SK-N-SH (cell line): Measurements from ENCODE around the gene BNC2. TPM values are rescaled to one million over a fixed set of nuclear protein-coding genes. Genes with fewer than 3 reads are reported as not detected.

Experiments
- CTCF ChIA-PET: fragments of 300-600, 350-600 bp; formaldehyde crosslinking; extraction: SDS; loops from one replicate; lab custom pipeline; 2021; lab: Yijun Ruan, JAX
- POLR2A ChIA-PET: fragments of 350-600 bp; sonication (Branson Sonifier 250); formaldehyde crosslinking; extraction: SDS; loops from one replicate; lab custom pipeline; 2020; ENCODE audit warnings: antibody characterized with exemption, inconsistent platforms; lab: Yijun Ruan, JAX
- DNase-seq: peaks from one replicate; pipeline ENCODE4 v3.0.0; 2012
- H2AFZ ChIP-seq: fragments of 200-600 bp; sonication (generic); 2 replicates; pipeline ENCODE4 v1.8.1; 2016; ENCODE audit warnings: antibody characterized with exemption, mild to moderate bottlenecking, low read depth
- H3F3A ChIP-seq: fragments of 200-600 bp; sonication (generic); replicated peaks from 2 replicates; pipeline ENCODE3; 2016; ENCODE audit warnings: antibody characterized with exemption, mild to moderate bottlenecking; ENCODE audit not compliant: insufficient read depth
- H3K27ac ChIP-seq, 2 experiments: fragments of 200-500 bp in 1 of 2; fragments of 200-600 bp in 1 of 2; sonication (Bioruptor generic) in 1 of 2; sonication (generic), shearing (Covaris generic) in 1 of 2; 2 replicates each; pipeline versions ENCODE4 v1.5.1 to v1.6.1; 2014 to 2016; ENCODE audit warnings: low read depth in 2 of 2, inconsistent platforms in 1 of 2, low read length in 1 of 2, mild to moderate bottlenecking in 1 of 2, mixed read lengths in 1 of 2
- H3K27me3 ChIP-seq: fragments of 200-600 bp; sonication (generic), shearing (Covaris generic); 2 replicates; pipeline ENCODE4 v1.6.1; 2016; ENCODE audit warnings: mixed run types; ENCODE audit not compliant: insufficient read depth
- H3K36me3 ChIP-seq, 2 experiments: fragments of 200-500 bp in 1 of 2; fragments of 200-600 bp in 1 of 2; sonication (Bioruptor generic) in 1 of 2; sonication (generic) in 1 of 2; replicated peaks in 1 of 2; 2 replicates each; pipeline versions ENCODE3 to v1.5.1; 2014 to 2016; ENCODE audit warnings: low read length in 1 of 2, mild to moderate bottlenecking in 1 of 2; ENCODE audit not compliant: insufficient read depth in 2 of 2, control insufficient read depth in 1 of 2
- H3K4me1 ChIP-seq, 2 experiments: fragments of 200-500 bp in 1 of 2; fragments of 200-600 bp in 1 of 2; sonication (Bioruptor generic) in 1 of 2; sonication (generic), shearing (Covaris generic) in 1 of 2; 2 replicates each; pipeline versions ENCODE4 v1.5.1 to v1.6.1; 2014 to 2016; ENCODE audit warnings: low read depth in 1 of 2, low read length in 1 of 2, mixed run types in 1 of 2; ENCODE audit not compliant: insufficient read depth in 2 of 2, control insufficient read depth in 1 of 2
- H3K4me2 ChIP-seq: fragments of 200-600 bp; sonication (generic), shearing (Covaris generic); 2 replicates; pipeline ENCODE4 v1.6.1; 2017; ENCODE audit warnings: mixed run types
- H3K4me3 ChIP-seq, 2 experiments: fragments of 200-500 bp in 1 of 2; fragments of 200-600 bp in 1 of 2; sonication (Bioruptor generic) in 1 of 2; sonication (generic), shearing (Covaris generic) in 1 of 2; 2 replicates each; pipeline versions ENCODE4 v1.5.1 to v1.8.1; 2014 to 2016; ENCODE audit warnings: low read depth in 2 of 2, inconsistent platforms in 1 of 2, low read length in 1 of 2, mild to moderate bottlenecking in 1 of 2, mixed read lengths in 1 of 2, moderate library complexity in 1 of 2
- H3K79me2 ChIP-seq: fragments of 200-600 bp; sonication (generic); 2 replicates; pipeline ENCODE4 v1.8.1; 2017; ENCODE audit warnings: mild to moderate bottlenecking; ENCODE audit not compliant: insufficient read depth
- H3K9ac ChIP-seq: fragments of 200-600 bp; sonication (generic); 2 replicates; pipeline ENCODE4 v1.6.1; 2017; ENCODE audit warnings: mixed run types
- H3K9me2 ChIP-seq: fragments of 200-600 bp; sonication (generic); 2 replicates; pipeline ENCODE4 v1.6.1; 2017; ENCODE audit warnings: mixed run types
- H3K9me3 ChIP-seq: fragments of 200-600 bp; sonication (generic); 2 replicates; pipeline ENCODE4 v1.6.1; 2017; ENCODE audit warnings: mixed run types, mild to moderate bottlenecking, moderate library complexity
- H4K20me1 ChIP-seq: fragments of 200-600 bp; sonication (generic); 2 replicates; pipeline ENCODE4 v1.6.1; 2017; ENCODE audit warnings: mild to moderate bottlenecking, mixed run types; ENCODE audit not compliant: insufficient read depth
- EZH2phosphoT487 ChIP-seq: fragments of 200-600 bp; sonication (generic); IDR thresholded peaks from 2 replicates; pipeline ENCODE4 v1.6.1; 2017; ENCODE audit warnings: low read depth, mixed run types, mild to moderate bottlenecking, antibody characterized with exemption, moderate library complexity, borderline replicate concordance
- FOXJ3 ChIP-seq: sonication (generic); formaldehyde crosslinking; IDR thresholded peaks from 2 replicates; pipeline ENCODE4 v1.5.1; 2020; ENCODE audit warnings: mild to moderate bottlenecking, missing genetic modification reagents
- MEF2A ChIP-seq: IDR thresholded peaks from 2 replicates; pipeline ENCODE4 v1.4.0; 2012; ENCODE audit warnings: low read depth, borderline replicate concordance
- NFIC ChIP-seq: IDR thresholded peaks from 2 replicates; pipeline ENCODE4 v1.4.0; 2012; ENCODE audit warnings: borderline replicate concordance
- RCOR1 ChIP-seq: fragments of 150-350 bp; IDR thresholded peaks from 2 replicates; pipeline ENCODE4 v1.6.1; 2017; ENCODE audit warnings: antibody characterized with exemption, low read length
- WGBS: methylation state at CpG from one replicate; pipeline ENCODE4 v1.1.6; 2017; ENCODE audit warnings: low lambda C conversion rate; 5-methylcytosine and 5-hydroxymethylcytosine counted together
- polyA plus RNA-seq, 3 experiments: library from polyadenylated mRNA; depleted of rRNA; stranded (reverse); fragments of >200 nt; gene quantifications; 2 replicates each; pipeline ENCODE4 v1.2.3, GENCODE V29; 2012
- TF ChIP-seq, protein P1 (sequence below): fragments of 150-350 bp; IDR thresholded peaks from 2 replicates; pipeline ENCODE4 v1.6.1; 2017; ENCODE audit warnings: antibody characterized with exemption, low read length, low read depth, borderline replicate concordance
- TF ChIP-seq, protein P2 (sequence below): fragments of 150-350 bp; IDR thresholded peaks from 2 replicates; pipeline ENCODE4 v1.6.1; 2016; ENCODE audit warnings: mild to moderate bottlenecking, low read depth, low read length
- TF ChIP-seq, protein P3 (sequence below): IDR thresholded peaks from 2 replicates; pipeline ENCODE4; 2012
- TF ChIP-seq, protein P4 (sequence below): fragments of 200-600 bp; sonication (generic); IDR thresholded peaks from 2 replicates; pipeline ENCODE4 v1.6.1; 2017; ENCODE audit warnings: antibody characterized with exemption, mild to moderate bottlenecking, moderate library complexity
- TF ChIP-seq, protein P5 (sequence below): IDR thresholded peaks from 2 replicates; pipeline ENCODE4 v1.6.1; 2012; ENCODE audit warnings: mild to moderate bottlenecking, low read depth, low read length, moderate library complexity

Gene BNC2
- polyA plus RNA-seq, 1 of the 3 experiments (the other 2 are of a cell fraction), result 8.8 TPM

DNA sequence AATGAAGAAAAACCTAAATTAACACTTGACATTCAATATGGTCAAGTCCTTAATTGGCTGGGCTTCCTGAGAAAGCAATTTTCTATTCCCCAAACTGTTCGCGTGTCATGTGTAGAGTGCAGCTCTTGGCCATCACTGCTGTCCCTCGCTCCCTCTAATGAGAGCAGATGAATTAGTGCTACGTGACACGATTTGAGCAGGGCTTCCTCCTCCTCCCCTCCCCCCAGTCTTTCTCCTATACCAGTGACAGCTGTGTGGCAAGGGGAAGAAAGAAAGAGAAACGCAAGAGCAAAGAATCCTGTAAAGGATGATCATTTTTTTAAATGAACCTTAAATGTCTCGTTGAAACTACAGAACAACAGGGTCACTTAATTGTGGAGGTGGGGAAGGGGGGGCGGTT is 159.6 kb downstream of the BNC2 start:
- Histone ChIP-seq H2AFZ (no peak overlapping the region), H3K9ac (no peak overlapping the region), H3K36me3 (no peaks in the 10 kb centered on the region), H3K27me3 (no peaks in the 10 kb centered on the region), H3K27ac (no peak overlapping the region), H4K20me1 (no peaks in the 10 kb centered on the region), H3K9me3 (no peaks in the 10 kb centered on the region), H3K4me1 (peaks cover 0 to 13% of the 10 kb centered on the region in 2 experiments; a peak in 3 of 4 replicates), H3K9me2 (no peaks in the 10 kb centered on the region), H3K4me3 (no peak overlapping the region), H3F3A (peaks cover 7% of the 10 kb centered on the region), H3K4me2 (no peak overlapping the region), H3K79me2 (no peaks in the 10 kb centered on the region)
- ChIA-PET POLR2A (no interaction called here), CTCF (interaction anchor here (1.1 kb wide), 1 partner anchor 8 kb away, joined by 3 read pairs; no protein-coding TSS in a partner anchor)
- DNase-seq, result no peak
- 97% methylated on average over 8 of the region's 8 CpGs for WGBS
- TF ChIP-seq, protein P1, sequence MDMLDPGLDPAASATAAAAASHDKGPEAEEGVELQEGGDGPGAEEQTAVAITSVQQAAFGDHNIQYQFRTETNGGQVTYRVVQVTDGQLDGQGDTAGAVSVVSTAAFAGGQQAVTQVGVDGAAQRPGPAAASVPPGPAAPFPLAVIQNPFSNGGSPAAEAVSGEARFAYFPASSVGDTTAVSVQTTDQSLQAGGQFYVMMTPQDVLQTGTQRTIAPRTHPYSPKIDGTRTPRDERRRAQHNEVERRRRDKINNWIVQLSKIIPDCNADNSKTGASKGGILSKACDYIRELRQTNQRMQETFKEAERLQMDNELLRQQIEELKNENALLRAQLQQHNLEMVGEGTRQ, result no peak

DNA sequence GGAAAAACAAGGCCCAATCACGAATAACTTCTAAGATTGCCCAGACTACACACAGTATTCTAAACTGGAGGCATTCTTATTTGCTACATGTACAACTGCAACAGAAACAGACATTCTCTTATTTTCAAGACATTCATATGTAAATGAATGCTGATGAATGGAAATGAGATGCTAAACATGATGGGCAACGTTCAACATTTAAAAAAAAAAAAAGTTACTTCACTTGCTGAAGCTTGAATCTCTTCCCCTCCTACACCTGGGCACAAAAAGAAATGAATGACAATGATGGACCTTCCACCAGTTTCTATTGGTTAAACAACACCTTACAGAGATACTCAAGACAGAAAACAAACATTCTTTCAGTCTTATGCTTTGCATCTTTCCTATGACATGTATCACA is 160.5 kb downstream of the BNC2 start:
- Histone ChIP-seq H3K27me3 (no peaks in the 10 kb centered on the region), H3K9me2 (no peaks in the 10 kb centered on the region), H2AFZ (no peak overlapping the region), H3K27ac (no peak overlapping the region), H3K4me1 (peaks cover 3 to 11% of the 10 kb centered on the region in 2 experiments; a peak in 3 of 4 replicates), H3K9ac (no peak overlapping the region), H4K20me1 (no peaks in the 10 kb centered on the region), H3F3A (peaks cover 15% of the 10 kb centered on the region), H3K9me3 (no peaks in the 10 kb centered on the region), H3K4me3 (no peak overlapping the region), H3K79me2 (no peaks in the 10 kb centered on the region), H3K36me3 (no peaks in the 10 kb centered on the region), H3K4me2 (no peak overlapping the region)
- WGBS, result 93% methylated on average over 2 of the region's 2 CpGs
- POLR2A ChIA-PET, result no interaction called here
- TF ChIP-seq, protein P2, sequence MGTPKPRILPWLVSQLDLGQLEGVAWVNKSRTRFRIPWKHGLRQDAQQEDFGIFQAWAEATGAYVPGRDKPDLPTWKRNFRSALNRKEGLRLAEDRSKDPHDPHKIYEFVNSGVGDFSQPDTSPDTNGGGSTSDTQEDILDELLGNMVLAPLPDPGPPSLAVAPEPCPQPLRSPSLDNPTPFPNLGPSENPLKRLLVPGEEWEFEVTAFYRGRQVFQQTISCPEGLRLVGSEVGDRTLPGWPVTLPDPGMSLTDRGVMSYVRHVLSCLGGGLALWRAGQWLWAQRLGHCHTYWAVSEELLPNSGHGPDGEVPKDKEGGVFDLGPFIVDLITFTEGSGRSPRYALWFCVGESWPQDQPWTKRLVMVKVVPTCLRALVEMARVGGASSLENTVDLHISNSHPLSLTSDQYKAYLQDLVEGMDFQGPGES, result no peak
- TF ChIP-seq, protein P3, sequence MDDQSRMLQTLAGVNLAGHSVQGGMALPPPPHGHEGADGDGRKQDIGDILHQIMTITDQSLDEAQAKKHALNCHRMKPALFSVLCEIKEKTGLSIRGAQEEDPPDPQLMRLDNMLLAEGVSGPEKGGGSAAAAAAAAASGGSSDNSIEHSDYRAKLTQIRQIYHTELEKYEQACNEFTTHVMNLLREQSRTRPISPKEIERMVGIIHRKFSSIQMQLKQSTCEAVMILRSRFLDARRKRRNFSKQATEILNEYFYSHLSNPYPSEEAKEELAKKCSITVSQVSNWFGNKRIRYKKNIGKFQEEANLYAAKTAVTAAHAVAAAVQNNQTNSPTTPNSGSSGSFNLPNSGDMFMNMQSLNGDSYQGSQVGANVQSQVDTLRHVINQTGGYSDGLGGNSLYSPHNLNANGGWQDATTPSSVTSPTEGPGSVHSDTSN, result no peak
- TF ChIP-seq, protein P4, sequence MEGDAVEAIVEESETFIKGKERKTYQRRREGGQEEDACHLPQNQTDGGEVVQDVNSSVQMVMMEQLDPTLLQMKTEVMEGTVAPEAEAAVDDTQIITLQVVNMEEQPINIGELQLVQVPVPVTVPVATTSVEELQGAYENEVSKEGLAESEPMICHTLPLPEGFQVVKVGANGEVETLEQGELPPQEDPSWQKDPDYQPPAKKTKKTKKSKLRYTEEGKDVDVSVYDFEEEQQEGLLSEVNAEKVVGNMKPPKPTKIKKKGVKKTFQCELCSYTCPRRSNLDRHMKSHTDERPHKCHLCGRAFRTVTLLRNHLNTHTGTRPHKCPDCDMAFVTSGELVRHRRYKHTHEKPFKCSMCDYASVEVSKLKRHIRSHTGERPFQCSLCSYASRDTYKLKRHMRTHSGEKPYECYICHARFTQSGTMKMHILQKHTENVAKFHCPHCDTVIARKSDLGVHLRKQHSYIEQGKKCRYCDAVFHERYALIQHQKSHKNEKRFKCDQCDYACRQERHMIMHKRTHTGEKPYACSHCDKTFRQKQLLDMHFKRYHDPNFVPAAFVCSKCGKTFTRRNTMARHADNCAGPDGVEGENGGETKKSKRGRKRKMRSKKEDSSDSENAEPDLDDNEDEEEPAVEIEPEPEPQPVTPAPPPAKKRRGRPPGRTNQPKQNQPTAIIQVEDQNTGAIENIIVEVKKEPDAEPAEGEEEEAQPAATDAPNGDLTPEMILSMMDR, result no peak
- TF ChIP-seq, protein P5, sequence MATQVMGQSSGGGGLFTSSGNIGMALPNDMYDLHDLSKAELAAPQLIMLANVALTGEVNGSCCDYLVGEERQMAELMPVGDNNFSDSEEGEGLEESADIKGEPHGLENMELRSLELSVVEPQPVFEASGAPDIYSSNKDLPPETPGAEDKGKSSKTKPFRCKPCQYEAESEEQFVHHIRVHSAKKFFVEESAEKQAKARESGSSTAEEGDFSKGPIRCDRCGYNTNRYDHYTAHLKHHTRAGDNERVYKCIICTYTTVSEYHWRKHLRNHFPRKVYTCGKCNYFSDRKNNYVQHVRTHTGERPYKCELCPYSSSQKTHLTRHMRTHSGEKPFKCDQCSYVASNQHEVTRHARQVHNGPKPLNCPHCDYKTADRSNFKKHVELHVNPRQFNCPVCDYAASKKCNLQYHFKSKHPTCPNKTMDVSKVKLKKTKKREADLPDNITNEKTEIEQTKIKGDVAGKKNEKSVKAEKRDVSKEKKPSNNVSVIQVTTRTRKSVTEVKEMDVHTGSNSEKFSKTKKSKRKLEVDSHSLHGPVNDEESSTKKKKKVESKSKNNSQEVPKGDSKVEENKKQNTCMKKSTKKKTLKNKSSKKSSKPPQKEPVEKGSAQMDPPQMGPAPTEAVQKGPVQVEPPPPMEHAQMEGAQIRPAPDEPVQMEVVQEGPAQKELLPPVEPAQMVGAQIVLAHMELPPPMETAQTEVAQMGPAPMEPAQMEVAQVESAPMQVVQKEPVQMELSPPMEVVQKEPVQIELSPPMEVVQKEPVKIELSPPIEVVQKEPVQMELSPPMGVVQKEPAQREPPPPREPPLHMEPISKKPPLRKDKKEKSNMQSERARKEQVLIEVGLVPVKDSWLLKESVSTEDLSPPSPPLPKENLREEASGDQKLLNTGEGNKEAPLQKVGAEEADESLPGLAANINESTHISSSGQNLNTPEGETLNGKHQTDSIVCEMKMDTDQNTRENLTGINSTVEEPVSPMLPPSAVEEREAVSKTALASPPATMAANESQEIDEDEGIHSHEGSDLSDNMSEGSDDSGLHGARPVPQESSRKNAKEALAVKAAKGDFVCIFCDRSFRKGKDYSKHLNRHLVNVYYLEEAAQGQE, result no peak
- TF ChIP-seq EZH2phosphoT487 (no peak), RCOR1 (no peak), MEF2A (no peak), FOXJ3 (CRISPR knock-in tag) (no peak), NFIC (no peak)
- DNase-seq, result no peak
- CTCF ChIA-PET, result no interaction called here
